Coronary artery (tissue), 2 donors: ENCODE results near the gene TAOK3.

ENCODE experiments used
- DNase-seq: peaks from one replicate; pipeline ENCODE4 v3.0.0-alpha.2; 2017; ENCODE audit warnings: low spot score
- H3K27ac ChIP-seq, 2 donors: fragments of 200-600 bp; sonication (generic); one replicate each; pipeline ENCODE4 v1.5.1; 2016 to 2019
- H3K4me3 ChIP-seq: fragments of 200-600 bp; sonication (generic); 2 replicates; pipeline ENCODE4 v1.5.1; 2016; ENCODE audit warnings: mild to moderate bottlenecking, moderate library complexity
- CTCF ChIP-seq: fragments of 200-600 bp; sonication (generic); IDR thresholded peaks from one replicate; pipeline ENCODE4 v1.5.1; 2019; ENCODE audit warnings: antibody characterized with exemption

The TAOK3 gene

GRCh38 chr12:118328486-118329330, 44.0 kb downstream of the TAOK3 start:
- TF ChIP-seq CTCF, result no peak
- Histone ChIP-seq H3K4me3 (no peak overlapping the region), H3K27ac (no peak overlapping the region)
- no peak for DNase-seq

GRCh38 chr12:118327391-118327790, 45.3 kb downstream of the TAOK3 start:
- no peak overlapping the region for H3K27ac ChIP-seq
- no peak for TF ChIP-seq CTCF
- no peak overlapping the region for H3K4me3 ChIP-seq
- DNase-seq, result no peak

- no peak overlapping the region for H3K27ac ChIP-seq
- DNase-seq, result no peak
- TF ChIP-seq CTCF, result no peak
- no peak overlapping the region for H3K4me3 ChIP-seq
Measured at GRCh38 chr12:118326991-118327390, 45.7 kb downstream of the TAOK3 start.

- no peak for DNase-seq
- no peak overlapping the region for H3K4me3 ChIP-seq
- no peak for TF ChIP-seq CTCF
- H3K27ac ChIP-seq, result no peak overlapping the region
Measured at GRCh38 chr12:118325081-118325480, 47.6 kb downstream of the TAOK3 start.

- TF ChIP-seq CTCF, result no peak
- Histone ChIP-seq H3K4me3 (no peak overlapping the region), H3K27ac (no peak overlapping the region)
- no peak for DNase-seq
Measured at GRCh38 chr12:118319627-118320026, 53.1 kb downstream of the TAOK3 start.

GRCh38 chr12:118318744-118319143, 54.0 kb downstream of the TAOK3 start:
- Histone ChIP-seq H3K4me3 (no peak overlapping the region), H3K27ac (no peak overlapping the region)
- no peak for DNase-seq
- TF ChIP-seq CTCF, result no peak

GRCh38 chr12:118317729-118318128, 55.0 kb downstream of the TAOK3 start:
- H3K27ac ChIP-seq, result no peak overlapping the region
- no peak overlapping the region for H3K4me3 ChIP-seq
- no peak for TF ChIP-seq CTCF
- no peak for DNase-seq
